Nephron (organoid): ENCODE data around the gene TPCN2.

Source experiments
- H3K27ac Mint-ChIP-seq, 3 experiments: 2 replicates each; pipeline ENCODE4 v1.8.0; 2020; ENCODE audit warnings: mixed read lengths in 3 of 3, mild to moderate bottlenecking in 2 of 3, moderate library complexity in 1 of 3
- H3K27me3 Mint-ChIP-seq: 2 replicates; pipeline ENCODE4 v1.8.0; 2021; ENCODE audit warnings: low read depth, mild to moderate bottlenecking, moderate library complexity, mixed read lengths
- H3K36me3 Mint-ChIP-seq: 2 replicates; pipeline ENCODE4 v1.8.0; 2020; ENCODE audit warnings: low read depth, mixed read lengths
- H3K4me1 Mint-ChIP-seq: 2 replicates; pipeline ENCODE4 v1.8.0; 2020; ENCODE audit warnings: mixed read lengths
- H3K4me3 Mint-ChIP-seq, 3 experiments: 2 replicates each; pipeline ENCODE4 v1.8.0; 2020; ENCODE audit warnings: mild to moderate bottlenecking in 3 of 3, mixed read lengths in 3 of 3, moderate library complexity in 2 of 3
- H3K9me3 Mint-ChIP-seq: 2 replicates; pipeline ENCODE4 v1.8.0; 2020; ENCODE audit warnings: mixed read lengths
- CTCF ChIP-seq, 3 experiments: fragments of 200-600 bp; sonication (generic); IDR thresholded peaks; one replicate each; pipeline ENCODE4 v1.5.0; 2021; ENCODE audit warnings: antibody characterized with exemption in 3 of 3; ENCODE audit not compliant: unreplicated experiment in 3 of 3

Gene TPCN2

GRCh38 chr11:69183613-69184012 lies 134.9 kb downstream of the TPCN2 start:
- TF ChIP-seq CTCF (IDR thresholded peaks at IDR 0.05; ENCODE audit: unreplicated experiment in 3 of 3), result no peak
- H3K36me3 Mint-ChIP-seq, result no peaks in the 10 kb centered on the region
- no peak overlapping the region for H3K4me3 Mint-ChIP-seq
- peaks cover 17% of the 10 kb centered on the region for H3K27me3 Mint-ChIP-seq
- peaks cover 13% of the 10 kb centered on the region for H3K9me3 Mint-ChIP-seq
- no peak overlapping the region for H3K27ac Mint-ChIP-seq
- no peaks in the 10 kb centered on the region for H3K4me1 Mint-ChIP-seq
